ENCODE data around the gene DES.
"Not testable (repeated sequence)": the region's sequence is repeated elsewhere in the genome, so short reads cannot be mapped to it uniquely, and the experiment has no call there.

- TF ChIP-seq POLR2A (IDR thresholded peaks at IDR 0.05; ENCODE audit: low read depth, low read length); CTCF (IDR thresholded peaks at IDR 0.05; ENCODE audit: extremely low read depth in 1 of 2, insufficient read depth in 1 of 2, low read depth in 1 of 2, low read length in 2 of 2); GATA2 (IDR thresholded peaks at IDR 0.05; ENCODE audit: insufficient read depth, insufficient read length, low read depth, low read length); MAX (IDR thresholded peaks at IDR 0.05; ENCODE audit: insufficient read depth, insufficient read length); MYC (IDR thresholded peaks at IDR 0.05; ENCODE audit: low read depth, low read length); POLR2AphosphoS5 (IDR thresholded peaks at IDR 0.05; ENCODE audit: insufficient read depth, low read depth, low read length); FOS (IDR thresholded peaks at IDR 0.05; ENCODE audit: borderline replicate concordance, insufficient read depth, low read length): not testable (repeated sequence)
These were observed 23.1 kb upstream of the DES start for GRCh38 chr2:219395056-219395455.
